Natural killer cell (primary cell): Measurements from ENCODE around the gene MEGF6. TPM values are rescaled to one million over a fixed set of nuclear protein-coding genes. Genes with fewer than 3 reads are reported as not detected.
"Not testable (repeated sequence)": the region's sequence is repeated elsewhere in the genome, so short reads cannot be mapped to it uniquely, and the experiment has no call there.

Source experiments
- ATAC-seq, 3 donors: fragments of 150-1000 bp in 2 of 3; fragments of 200-7000 bp in 1 of 3; cut with Tn5 transposase; 1 replicate in 1 of 3; 2 replicates in 2 of 3; pipeline ENCODE4 v1.10.0; 2021; ENCODE audit warnings: mild to moderate bottlenecking in 2 of 3, moderate library complexity in 2 of 3
- DNase-seq, 2 donors: peaks; one replicate each; pipeline versions ENCODE4 v3.0.0 to v3.0.0-alpha.2; 2013 to 2021; ENCODE audit warnings: mixed read lengths in 1 of 2
- H3K27ac ChIP-seq: one replicate; pipeline ENCODE4 v1.5.1; 2013; ENCODE audit warnings: mild to moderate bottlenecking, low read length
- H3K27me3 ChIP-seq: one replicate; pipeline ENCODE4 v1.6.1; 2013; ENCODE audit warnings: low read length; ENCODE audit not compliant: control insufficient read depth, insufficient read depth
- H3K36me3 ChIP-seq: one replicate; pipeline ENCODE4 v1.6.1; 2013; ENCODE audit warnings: low read length; ENCODE audit not compliant: control insufficient read depth, insufficient read depth
- H3K4me1 ChIP-seq: one replicate; pipeline ENCODE4 v1.6.1; 2013; ENCODE audit warnings: low read length; ENCODE audit not compliant: control insufficient read depth, insufficient read depth
- H3K4me3 ChIP-seq: one replicate; pipeline ENCODE4 v1.5.1; 2013; ENCODE audit warnings: low read length
- H3K9me3 ChIP-seq: one replicate; pipeline ENCODE4 v1.6.1; 2013; ENCODE audit warnings: low read length; ENCODE audit not compliant: control insufficient read depth, insufficient read depth
- H3K27ac Mint-ChIP-seq, 2 donors: one replicate each; pipeline ENCODE4 v1.8.0; 2022; ENCODE audit warnings: mild to moderate bottlenecking in 2 of 2, mixed read lengths in 2 of 2, moderate library complexity in 1 of 2
- H3K27me3 Mint-ChIP-seq, 2 donors: one replicate each; pipeline ENCODE4 v1.8.0; 2022; ENCODE audit warnings: low read depth in 2 of 2, mixed read lengths in 2 of 2
- H3K36me3 Mint-ChIP-seq: one replicate; pipeline ENCODE4 v1.8.0; 2022; ENCODE audit warnings: mixed read lengths
- H3K4me1 Mint-ChIP-seq, 2 donors: one replicate each; pipeline ENCODE4 v1.8.0; 2022; ENCODE audit warnings: mixed read lengths in 2 of 2
- H3K4me3 Mint-ChIP-seq: one replicate; pipeline ENCODE4 v1.8.0; 2022; ENCODE audit warnings: mild to moderate bottlenecking, moderate library complexity, mixed read lengths
- H3K9me3 Mint-ChIP-seq, 2 donors: one replicate each; pipeline ENCODE4 v1.8.0; 2022; ENCODE audit warnings: mixed read lengths in 2 of 2
- CTCF ChIP-seq: fragments of 200-600 bp; IDR thresholded peaks from one replicate; pipeline ENCODE4 v1.8.0; 2022; ENCODE audit warnings: antibody characterized with exemption
- WGBS: methylation state at CpG from one replicate; pipeline ENCODE4 v1.1.7; 2013; ENCODE audit warnings: missing lambda C conversion rate; ENCODE audit not compliant: insufficient coverage; 5-methylcytosine and 5-hydroxymethylcytosine counted together
- intact Hi-C: fragments of 100-400 bp; cut with micrococcal nuclease; formaldehyde crosslinking; loops from one replicate; pipeline ENCODE4 v1.14.2; 2022
- total RNA-seq, 4 donors: library from RNA; stranded (reverse); fragments of 120-200 nt in 1 of 4; gene quantifications; one replicate each; pipeline versions ENCODE4 v1.2.3 to v1.2.4, GENCODE V29; 2013 to 2022

MEGF6 gene
- total RNA-seq, 3 donors from 2014 or later (not counting 1 experiment from before 2014, with no cell fraction given): 3.1 to 15.6 (median 5.1) TPM

- H3K27ac Mint-ChIP-seq: peak overlapping the region; percentile 94 to 99
- H3K27me3 ChIP-seq: no peaks in the 10 kb centered on the region
- DNase-seq (peak in 1 of 2 donors; percentile 23), ATAC-seq (no peak)
- H3K9me3 Mint-ChIP-seq: no peaks in the 10 kb centered on the region
- WGBS: 40% methylated on average over 23 of the region's 23 CpGs
- peaks cover 11% of the 10 kb centered on the region for H3K36me3 ChIP-seq
- intact Hi-C loops: no loop called here
- no peaks in the 10 kb centered on the region for H3K27me3 Mint-ChIP-seq
- H3K4me3 Mint-ChIP-seq: peak overlapping the region; percentile 99
- TF ChIP-seq CTCF: no peak
- H3K9me3 ChIP-seq: no peaks in the 10 kb centered on the region
- peaks cover 50 to 53% of the 10 kb centered on the region in 2 donors for H3K4me1 Mint-ChIP-seq
- no peaks in the 10 kb centered on the region for H3K36me3 Mint-ChIP-seq
- peaks cover 37% of the 10 kb centered on the region for H3K4me1 ChIP-seq
- H3K4me3 ChIP-seq: peak overlapping the region; percentile 91
- no peak overlapping the region for H3K27ac ChIP-seq
Observed at GRCh38 chr1:3623441-3624199, 12.3 kb upstream of the MEGF6 start.

GRCh38 chr1:3622102-3622501, 10.8 kb upstream of the MEGF6 start:
- ATAC-seq, DNase-seq, H3K27ac ChIP-seq, H3K36me3 Mint-ChIP-seq, H3K4me3 ChIP-seq, H3K9me3 Mint-ChIP-seq, H3K9me3 ChIP-seq, H3K36me3 ChIP-seq, H3K27me3 Mint-ChIP-seq, H3K27me3 ChIP-seq, intact Hi-C loops: not testable (repeated sequence)
- Mint-ChIP-seq H3K4me1 (peaks cover 50 to 53% of the 10 kb centered on the region in 2 donors), H3K27ac (peak overlapping the region; percentile 94 to 99), H3K4me3 (peak overlapping the region; percentile 83)
- H3K4me1 ChIP-seq: peaks cover 38% of the 10 kb centered on the region
- WGBS: 91% methylated on average over 9 of the region's 9 CpGs

- WGBS: 77% methylated on average over 5 of the region's 15 CpGs
- intact Hi-C loops, H3K9me3 Mint-ChIP-seq, H3K36me3 ChIP-seq, H3K9me3 ChIP-seq, H3K27ac ChIP-seq, H3K36me3 Mint-ChIP-seq, H3K4me3 ChIP-seq, H3K27me3 Mint-ChIP-seq, ATAC-seq, H3K27me3 ChIP-seq: not testable (repeated sequence)
- peak; percentile 63 for TF ChIP-seq CTCF
- peak in 1 of 2 donors; percentile 40 for DNase-seq
- Mint-ChIP-seq H3K4me3 (peak overlapping the region; percentile 56), H3K4me1 (peaks cover 50 to 51% of the 10 kb centered on the region in 2 donors), H3K27ac (peak overlapping the region in 1 of 2 donors; percentile 19)
- H3K4me1 ChIP-seq: peaks cover 38% of the 10 kb centered on the region
Observed at GRCh38 chr1:3621151-3621671, 9.9 kb upstream of the MEGF6 start.

- peak overlapping the region; percentile 25 for H3K4me3 Mint-ChIP-seq
- ATAC-seq (no peak), DNase-seq (no peak)
- intact Hi-C loops: no loop called here
- Histone ChIP-seq H3K27ac (no peak overlapping the region), H3K9me3 (no peaks in the 10 kb centered on the region), H3K36me3 (no peaks in the 10 kb centered on the region), H3K4me3 (no peak overlapping the region), H3K4me1 (peaks cover 37% of the 10 kb centered on the region), H3K27me3 (no peaks in the 10 kb centered on the region)
- TF ChIP-seq CTCF: no peak
- no peaks in the 10 kb centered on the region for H3K27me3 Mint-ChIP-seq
- 92% methylated on average over 12 of the region's 12 CpGs for WGBS
- peaks cover 45 to 46% of the 10 kb centered on the region in 2 donors for H3K4me1 Mint-ChIP-seq
- no peaks in the 10 kb centered on the region for H3K9me3 Mint-ChIP-seq
- H3K36me3 Mint-ChIP-seq: no peaks in the 10 kb centered on the region
- peak overlapping the region; percentile 19 to 41 for H3K27ac Mint-ChIP-seq
Observed at GRCh38 chr1:3620708-3621107, 9.4 kb upstream of the MEGF6 start.
